Activated CD4-positive, CD25-positive, alpha-beta regulatory T cell treated with anti-CD3 and anti-CD28 coated beads, Interleukin-2, amount 50 U/mL, for 16 hours (primary cell): ENCODE data around the gene TGIF2.
"Not testable (repeated sequence)": the region's sequence is repeated elsewhere in the genome, so short reads cannot be mapped to it uniquely, and the experiment has no call there.

Source experiments
- DNase-seq: peaks from one replicate; pipeline ENCODE4 v3.0.0-alpha.2; 2020; ENCODE audit warnings: low read depth, low spot score

Gene TGIF2

DNA sequence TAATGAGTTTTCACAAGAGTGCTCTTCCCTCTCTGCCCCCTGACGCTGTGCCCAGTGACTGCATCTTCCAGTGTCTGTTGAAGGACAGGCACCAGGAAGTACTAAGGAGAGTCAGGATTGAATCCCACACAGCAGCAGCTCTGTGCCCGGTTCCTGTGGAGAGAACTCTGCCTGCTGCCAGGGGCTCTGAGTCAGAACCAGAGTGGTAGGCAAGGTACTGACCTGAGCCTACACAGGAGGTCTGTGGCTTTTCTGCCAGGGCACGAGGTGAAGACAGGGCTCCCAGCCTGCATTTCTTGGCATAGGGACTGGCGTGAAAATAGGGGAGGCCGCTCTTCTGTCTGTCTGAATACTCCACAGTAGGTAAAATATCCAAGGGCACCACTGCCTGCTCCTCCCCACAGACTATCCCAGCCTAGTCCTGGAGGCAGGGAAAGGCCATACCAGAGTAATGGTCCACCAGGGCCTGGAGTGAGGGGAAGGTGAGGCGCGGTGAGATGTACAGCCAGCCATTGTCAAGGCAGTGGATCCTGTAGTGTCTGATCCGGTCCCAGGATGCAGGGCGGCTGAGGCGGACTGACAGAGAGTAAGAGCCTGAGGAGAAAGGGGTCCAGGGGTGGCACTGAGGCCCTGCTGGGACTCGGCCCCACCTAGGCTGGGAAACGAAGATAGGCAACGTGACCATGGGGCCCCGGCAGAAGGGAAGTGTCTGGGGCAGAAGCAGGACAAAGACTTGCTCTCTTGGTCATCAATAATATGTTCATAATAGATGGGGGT is 41.6 kb downstream of the TGIF2 start:
- DNase-seq, result no peak

DNA sequence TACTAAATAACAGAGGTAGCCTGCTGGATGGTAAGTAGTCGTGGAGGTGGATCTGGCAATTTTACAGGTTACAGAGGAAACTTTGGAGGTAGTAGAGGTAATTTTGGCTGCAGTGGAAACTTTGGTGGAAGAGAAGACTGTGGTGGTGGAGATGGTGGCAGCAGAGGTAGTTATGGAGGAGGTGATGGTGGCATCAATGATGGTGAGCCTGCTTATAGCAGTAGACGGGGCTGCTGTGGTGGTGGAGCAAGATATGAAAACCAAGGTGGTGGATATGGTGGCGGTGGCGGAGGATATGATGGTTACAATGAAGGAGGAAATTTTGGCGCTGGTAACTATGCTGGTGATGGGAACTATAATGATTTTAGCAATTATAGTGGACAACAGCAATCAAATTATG is 47.5 kb downstream of the TGIF2 start:
- no peak for DNase-seq

DNA sequence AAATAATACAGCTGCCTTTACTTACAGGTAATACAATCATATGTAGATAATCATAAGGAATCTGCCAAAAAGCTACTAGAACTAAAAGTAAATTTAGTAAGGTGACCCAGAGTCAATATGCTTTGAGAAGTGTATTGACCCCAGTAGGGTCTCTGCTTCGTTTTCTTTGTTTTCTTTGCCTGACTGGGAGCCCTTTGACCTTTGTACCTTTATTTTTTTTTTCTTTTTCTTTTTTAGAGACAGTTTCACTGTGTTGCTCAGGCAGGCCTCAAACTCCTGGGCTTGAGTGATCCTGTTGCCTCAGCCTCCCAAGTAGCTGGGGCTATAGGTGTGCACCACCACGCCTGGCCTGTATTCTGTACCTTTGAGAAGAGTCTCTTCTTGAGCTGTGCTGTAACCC is 50.0 kb downstream of the TGIF2 start:
- DNase-seq, result no peak

DNA sequence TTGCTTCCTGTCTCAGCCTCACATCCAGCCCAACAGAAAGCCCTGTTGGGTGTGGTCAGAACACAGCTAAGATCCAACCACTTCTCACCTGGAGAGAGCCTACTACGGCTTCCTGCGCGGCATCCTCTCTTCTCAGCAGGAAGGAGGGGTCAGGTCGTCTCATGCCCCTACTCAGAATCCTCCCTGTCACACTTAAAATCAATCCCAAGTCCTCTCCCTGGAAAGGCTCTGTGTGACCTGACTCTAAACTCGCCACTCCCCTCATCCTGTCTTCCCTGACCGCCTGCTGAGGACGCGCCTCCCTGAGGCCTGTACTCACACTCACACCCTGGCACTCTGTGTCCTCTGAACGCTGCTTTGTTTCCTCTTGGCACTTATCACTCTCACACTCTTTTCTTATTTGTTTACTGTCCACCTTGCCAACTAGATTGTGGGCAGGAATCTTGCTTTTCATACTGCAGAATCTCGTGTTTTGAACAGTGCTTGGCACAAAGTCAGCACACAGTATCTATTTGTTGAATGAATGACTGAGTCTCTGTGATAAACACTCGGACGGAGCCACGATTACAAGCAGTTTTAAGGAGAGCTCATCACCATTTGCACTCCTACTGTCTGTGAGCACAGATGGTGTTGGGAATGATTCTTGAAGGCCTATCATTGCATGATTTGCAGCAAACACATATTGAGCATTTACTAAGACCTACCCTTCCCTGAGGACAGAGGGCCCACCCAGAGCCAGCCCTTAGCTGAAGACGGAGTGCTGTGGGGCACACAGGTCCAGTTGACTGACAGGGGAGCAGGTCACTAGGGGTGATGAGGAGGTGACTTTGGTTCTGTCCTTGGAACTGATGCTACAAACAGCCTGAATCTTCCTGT is 50.9 kb downstream of the TGIF2 start:
- DNase-seq, result no peak

DNA sequence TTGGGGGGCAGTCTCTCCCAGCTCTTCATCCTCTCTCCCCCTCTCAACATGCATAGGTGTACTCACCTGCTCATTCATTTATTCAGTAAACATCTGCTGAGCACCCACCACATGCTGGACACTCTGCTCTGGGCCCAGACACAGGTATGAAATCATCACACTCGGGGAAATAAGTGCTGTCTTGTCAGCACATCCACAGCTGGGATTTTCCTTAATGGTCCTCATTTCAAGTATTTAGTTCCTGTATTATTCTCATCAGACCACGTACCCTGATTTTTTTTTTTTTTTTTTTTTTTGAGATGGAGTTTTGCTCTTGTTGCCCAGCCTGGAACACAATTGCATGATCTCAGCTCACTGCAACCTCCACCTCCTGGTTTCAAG is 51.5 kb downstream of the TGIF2 start:
- DNase-seq, result no peak

DNA sequence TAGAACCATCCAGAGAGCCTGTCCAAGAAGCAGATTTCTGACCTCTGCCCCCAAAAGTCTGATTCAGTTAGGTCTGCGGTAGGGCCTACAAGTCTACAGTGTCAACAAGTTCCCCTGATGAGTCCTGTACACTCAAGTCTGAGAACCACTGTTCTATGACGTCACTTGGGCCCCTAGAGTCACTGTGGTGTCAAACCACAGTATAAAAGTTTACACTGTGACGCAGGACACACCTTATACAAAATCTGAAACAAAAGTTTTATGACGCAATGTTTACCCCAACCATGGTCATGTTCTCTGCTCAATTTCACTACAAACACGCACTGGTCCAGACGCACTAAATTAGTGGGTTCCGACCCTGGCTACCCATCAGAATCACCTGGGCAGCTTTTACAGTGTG is 54.7 kb downstream of the TGIF2 start:
- no peak for DNase-seq

DNA sequence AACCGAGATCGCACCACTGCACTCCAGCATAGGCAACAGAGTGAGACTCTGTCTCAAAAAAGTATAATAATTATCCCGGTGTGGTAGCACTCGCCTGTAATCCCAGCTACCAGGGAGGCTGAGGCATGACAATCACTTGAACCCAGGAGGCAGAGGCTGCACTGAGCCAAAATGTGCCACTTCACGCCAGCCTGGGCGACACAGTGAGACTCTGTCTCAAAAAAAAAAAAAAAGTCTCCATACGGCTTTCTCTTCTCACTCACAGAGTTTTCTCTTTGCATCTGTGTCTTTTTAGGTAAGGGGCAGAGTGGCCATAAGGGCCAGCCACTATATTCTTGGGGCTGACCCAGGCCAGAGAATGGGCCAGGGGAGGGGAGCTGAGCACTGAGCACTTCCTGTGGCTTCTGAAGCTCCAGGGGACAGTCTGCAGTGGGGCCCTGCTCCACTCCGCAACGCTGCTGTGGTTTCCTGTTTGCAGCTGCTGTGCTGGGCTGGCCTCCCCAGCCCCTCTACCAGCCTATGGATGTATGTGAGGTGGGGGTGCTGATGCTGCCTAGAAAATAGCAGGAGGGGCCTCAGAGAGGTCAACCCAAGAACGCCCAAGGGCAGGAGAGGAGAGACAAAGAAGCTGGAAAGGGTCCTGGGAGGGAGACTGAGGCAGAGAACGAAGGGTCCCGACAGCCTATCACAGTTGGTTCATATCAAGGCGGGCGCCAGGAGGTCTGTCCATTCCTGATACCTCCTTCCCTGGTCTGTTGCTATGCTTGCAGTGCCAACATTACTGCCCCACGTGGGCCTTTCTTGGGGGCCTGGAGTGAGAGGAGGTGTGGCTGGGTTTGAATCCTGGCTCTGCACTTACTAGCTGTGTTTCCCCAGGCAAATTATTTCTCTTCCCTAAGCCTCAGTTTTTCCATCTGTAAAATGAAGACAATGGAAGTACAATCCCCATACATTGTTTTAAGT is 56.6 kb downstream of the TGIF2 start:
- no peak for DNase-seq

DNA sequence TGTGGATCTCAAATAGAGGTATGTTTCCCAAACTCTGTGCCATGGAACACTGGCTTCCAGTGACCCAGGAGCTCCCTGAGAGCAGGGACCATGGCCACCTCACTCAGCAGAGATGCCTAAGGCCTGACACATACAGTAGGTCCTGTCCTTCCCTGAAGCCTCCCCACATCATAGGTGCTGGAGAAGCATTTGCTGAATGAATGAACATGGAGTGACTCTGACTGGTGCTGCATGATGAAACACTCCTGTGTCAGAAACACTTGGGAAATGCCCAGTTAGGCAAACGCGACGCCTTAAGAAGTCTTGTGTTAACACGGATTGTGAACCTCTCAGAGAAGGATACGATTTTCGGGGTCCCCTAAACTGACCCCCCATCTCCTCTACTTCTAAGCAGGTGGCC is 58.2 kb downstream of the TGIF2 start:
- no peak for DNase-seq

DNA sequence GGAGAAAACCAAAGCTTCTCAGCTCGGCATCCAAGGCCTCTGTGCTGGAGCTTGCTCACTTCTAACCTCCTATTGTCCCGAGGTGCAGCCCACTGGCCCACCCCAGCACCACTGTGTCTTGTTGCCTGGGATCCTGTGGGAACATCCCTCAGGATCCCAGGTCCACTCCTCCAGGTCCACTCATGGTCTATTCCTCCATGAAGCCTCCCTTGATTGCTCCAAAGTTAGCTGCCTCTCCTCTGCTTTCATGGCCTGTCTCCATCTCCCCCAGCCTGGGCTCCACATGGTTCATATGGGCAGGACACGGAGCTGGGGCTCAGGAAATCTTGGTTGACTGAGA is 58.7 kb downstream of the TGIF2 start:
- DNase-seq, result no peak

DNA sequence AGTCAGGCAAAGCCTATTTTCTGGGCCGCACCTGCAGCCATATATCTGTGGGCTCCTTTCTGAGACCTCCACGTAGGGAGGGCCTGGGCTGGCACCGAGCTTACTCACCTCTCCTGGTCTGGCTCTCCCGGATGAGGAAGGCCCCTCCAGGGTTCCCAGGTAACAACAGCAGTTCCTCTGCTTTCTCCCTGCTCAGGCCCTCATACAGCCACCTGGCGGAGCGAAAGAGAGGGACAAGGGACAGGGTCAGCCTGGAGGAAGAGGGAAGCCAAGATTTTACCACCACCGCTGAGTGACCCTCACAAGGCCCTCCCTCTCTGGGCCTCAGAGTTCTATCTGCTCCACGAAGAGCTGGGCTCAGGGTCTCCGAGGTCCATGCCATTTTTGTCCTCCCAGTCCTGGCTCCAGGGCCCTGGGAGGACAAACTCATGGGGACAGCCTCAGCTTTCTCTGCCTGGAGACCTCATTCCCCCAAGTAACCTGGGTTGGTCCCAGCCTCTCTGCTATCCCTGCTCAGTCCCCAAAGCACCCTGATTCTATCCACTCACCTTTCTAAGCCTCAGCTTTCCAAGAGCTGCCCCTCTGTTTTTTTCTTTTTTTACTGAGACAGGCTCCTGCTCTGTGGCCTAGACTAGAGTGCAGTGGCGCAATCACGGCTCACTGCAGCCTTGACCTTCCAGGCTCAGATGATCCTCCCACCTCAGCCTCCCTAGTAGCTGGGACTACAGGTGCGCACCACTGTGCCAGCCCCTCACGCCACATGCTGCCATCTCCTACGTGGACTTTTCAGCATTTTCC is 59.3 kb downstream of the TGIF2 start:
- DNase-seq, result no peak

DNA sequence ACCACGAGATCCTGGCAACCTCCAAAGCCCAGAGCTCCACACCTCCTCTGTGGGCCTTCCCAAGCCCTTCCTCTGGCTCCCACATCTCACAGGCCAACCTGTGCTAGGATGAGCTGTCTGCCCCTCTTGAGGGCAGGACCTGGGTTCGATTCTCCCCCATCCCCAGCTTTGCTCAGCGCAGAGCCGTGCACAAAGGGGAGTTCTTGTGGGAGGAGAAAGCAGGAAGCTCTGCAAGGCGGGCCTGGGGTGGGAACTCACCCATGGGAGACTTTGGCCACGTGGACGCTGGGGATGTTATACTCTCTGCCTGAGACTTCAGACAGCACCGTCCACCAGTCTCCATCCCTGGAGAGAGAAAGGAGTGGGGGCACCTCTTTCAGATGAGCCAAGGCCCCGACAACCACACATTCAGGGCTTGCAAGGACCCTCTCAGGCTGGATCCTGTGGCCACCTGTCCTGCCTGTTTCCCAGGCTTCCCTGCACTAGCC is 59.9 kb downstream of the TGIF2 start:
- no peak for DNase-seq

DNA sequence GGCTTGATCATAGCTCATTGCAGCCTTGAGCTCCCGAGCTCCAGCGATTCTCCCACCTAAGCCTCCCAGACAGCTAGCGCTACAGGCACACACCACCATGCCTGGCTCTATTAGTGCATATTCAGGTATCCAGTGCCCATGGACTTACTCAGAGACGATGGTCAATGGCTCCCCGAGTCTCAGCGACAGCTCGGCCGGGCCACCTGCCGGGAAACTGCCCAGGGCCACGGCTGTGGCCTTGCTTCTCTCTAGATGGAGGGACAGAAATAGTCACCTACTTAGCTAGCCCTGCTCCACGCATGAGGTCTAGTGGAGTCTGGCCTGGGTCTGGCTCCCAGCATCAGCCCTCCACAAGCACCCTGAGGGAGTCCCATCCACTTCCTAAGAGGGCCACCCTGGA is 60.9 kb downstream of the TGIF2 start:
- DNase-seq, result no peak

DNA sequence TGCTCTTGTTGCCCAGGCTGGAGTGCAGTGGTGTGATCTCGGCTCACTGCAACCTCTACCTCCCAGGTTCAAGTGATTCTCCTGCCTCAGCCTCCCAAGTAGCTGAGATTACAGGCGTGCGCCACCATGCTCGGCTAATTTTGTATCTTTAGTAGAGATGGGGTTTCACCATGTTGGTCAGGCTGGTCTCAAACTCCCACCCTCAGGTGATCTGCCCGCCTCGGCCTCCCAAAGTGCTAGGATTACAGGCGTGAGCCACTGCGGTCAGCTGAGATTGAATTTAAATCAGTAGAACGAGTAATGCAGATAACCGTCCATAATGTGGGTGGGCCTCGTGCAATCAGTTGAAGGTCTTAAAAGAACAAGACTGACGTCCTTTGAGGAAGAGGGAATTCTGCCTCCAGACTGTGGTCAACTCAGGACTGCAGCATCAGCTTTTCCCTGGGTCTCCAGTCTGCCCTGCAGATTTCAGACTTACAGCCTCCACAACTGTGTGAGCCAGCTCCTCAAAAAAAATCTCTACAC is 65.5 kb downstream of the TGIF2 start:
- not testable (repeated sequence) for DNase-seq

DNA sequence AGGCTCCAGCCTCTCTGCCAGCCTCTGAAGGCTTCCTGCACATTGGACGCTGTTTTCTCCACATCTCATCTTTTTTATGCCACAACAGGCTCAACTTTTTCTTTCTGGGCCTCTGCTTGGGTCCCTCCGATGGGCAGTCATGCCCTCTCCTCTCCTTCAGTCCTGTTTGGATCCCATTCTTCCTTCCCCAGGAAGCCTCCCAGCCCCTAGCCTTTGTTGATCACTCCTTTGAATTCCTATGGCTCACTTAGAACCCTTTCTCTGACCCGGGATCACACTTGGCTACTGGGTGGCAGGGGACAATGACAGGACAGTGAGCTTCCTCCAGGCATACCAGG is 68.1 kb downstream of the TGIF2 start:
- no peak for DNase-seq

DNA sequence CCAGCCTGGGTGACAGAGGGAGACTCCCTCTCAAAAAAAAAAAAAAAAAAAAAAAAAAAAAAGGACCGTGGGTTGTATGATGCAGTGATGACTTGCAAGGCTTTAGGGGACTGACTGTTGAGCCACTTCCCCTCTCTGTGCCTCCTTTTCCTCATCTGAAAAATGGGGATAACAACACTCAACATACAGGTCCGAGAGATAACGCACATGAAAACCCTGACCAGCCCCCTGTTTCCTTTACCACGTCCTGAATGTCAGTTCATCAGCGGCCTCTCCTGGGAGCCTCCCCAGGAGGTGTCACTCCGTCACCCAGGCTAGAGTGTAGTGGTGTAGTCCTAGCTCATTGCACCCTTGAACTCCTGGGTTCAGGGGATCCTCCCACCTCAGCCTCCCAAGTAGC is 68.7 kb downstream of the TGIF2 start:
- DNase-seq, result no peak
